ENCODE data around the gene ADCYAP1.

DNA sequence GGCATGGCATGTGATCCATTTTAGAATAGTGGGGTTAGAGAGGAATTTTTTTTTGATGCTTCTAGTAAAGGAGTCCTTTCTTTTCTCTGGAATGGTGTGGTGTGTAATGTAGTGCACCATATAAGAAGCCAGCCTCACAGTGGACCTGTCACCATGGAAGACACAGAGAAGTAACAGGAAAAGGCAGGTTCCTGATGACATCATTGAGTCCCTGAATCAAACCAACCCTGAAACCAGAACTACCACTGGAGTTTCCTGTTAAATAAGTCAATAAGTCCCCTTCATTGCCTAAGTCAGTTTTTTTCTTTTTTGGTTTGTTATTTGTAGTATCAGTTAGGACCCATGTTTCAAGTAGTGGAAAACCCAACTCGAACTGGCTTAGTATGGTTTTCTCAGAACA, 11.9 kb downstream of the ADCYAP1 start:
- TF ChIP-seq, protein P1, sequence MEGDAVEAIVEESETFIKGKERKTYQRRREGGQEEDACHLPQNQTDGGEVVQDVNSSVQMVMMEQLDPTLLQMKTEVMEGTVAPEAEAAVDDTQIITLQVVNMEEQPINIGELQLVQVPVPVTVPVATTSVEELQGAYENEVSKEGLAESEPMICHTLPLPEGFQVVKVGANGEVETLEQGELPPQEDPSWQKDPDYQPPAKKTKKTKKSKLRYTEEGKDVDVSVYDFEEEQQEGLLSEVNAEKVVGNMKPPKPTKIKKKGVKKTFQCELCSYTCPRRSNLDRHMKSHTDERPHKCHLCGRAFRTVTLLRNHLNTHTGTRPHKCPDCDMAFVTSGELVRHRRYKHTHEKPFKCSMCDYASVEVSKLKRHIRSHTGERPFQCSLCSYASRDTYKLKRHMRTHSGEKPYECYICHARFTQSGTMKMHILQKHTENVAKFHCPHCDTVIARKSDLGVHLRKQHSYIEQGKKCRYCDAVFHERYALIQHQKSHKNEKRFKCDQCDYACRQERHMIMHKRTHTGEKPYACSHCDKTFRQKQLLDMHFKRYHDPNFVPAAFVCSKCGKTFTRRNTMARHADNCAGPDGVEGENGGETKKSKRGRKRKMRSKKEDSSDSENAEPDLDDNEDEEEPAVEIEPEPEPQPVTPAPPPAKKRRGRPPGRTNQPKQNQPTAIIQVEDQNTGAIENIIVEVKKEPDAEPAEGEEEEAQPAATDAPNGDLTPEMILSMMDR (IDR thresholded peaks at IDR 0.05): no peak
- TF ChIP-seq POLR2A (IDR thresholded peaks at IDR 0.05): no peak
